IMR-90 (cell line): ENCODE data around the gene RRP8. TPM values are rescaled to one million over a fixed set of nuclear protein-coding genes. Genes with fewer than 3 reads are reported as not detected.

Source experiments
- ATAC-seq: fragments of 200-7000 bp; cut with Tn5 transposase; 2 replicates; pipeline ENCODE4 v1.9.1; 2020; ENCODE audit warnings: low read depth, mild to moderate bottlenecking, moderate library complexity
- BruUV-seq: library from RNA; stranded (reverse); fragments of 400-500 nt; replicated peaks from 2 replicates; lab custom pipeline; 2021; lab: Mats Ljungman, UMichigan
- CTCF ChIA-PET: fragments of 300-600 bp; formaldehyde crosslinking; extraction: SDS; loops from one replicate; lab custom pipeline; 2021; ENCODE audit warnings: antibody characterized with exemption; lab: Yijun Ruan, JAX
- POLR2A ChIA-PET: fragments of 300-600 bp; sonication (Branson Sonifier 250); formaldehyde crosslinking; loops from one replicate; lab custom pipeline; 2022; ENCODE audit warnings: antibody characterized with exemption; ENCODE audit not compliant: unreplicated experiment; lab: Charles Lee
- DNase-seq: peaks from one replicate; pipeline ENCODE4 v3.0.0; 2013
- H2AFZ ChIP-seq: replicated peaks from 2 replicates; pipeline ENCODE3; 2013; ENCODE audit warnings: low read length, mild to moderate bottlenecking; ENCODE audit not compliant: poor library complexity
- H2AK5ac ChIP-seq: 2 replicates; pipeline ENCODE4 v1.6.1; 2013; ENCODE audit warnings: low read depth, low read length, inconsistent platforms
- H2AK9ac ChIP-seq: replicated peaks from 2 replicates; pipeline ENCODE3; 2013; ENCODE audit warnings: mild to moderate bottlenecking, low read depth, low read length, moderate library complexity; ENCODE audit not compliant: poor library complexity
- H2BK120ac ChIP-seq: 2 replicates; pipeline ENCODE4 v1.6.1; 2013; ENCODE audit warnings: low read depth, low read length, inconsistent platforms
- H2BK15ac ChIP-seq: 3 replicates; pipeline ENCODE4 v1.6.1; 2013; ENCODE audit warnings: low read depth, low read length, inconsistent platforms
- H2BK20ac ChIP-seq: 2 replicates; pipeline ENCODE4 v1.6.1; 2013; ENCODE audit warnings: low read depth, mild to moderate bottlenecking, inconsistent platforms, low read length, moderate library complexity
- H2BK5ac ChIP-seq: 2 replicates; pipeline ENCODE4 v1.6.1; 2013; ENCODE audit warnings: mild to moderate bottlenecking, low read depth, low read length, inconsistent platforms; ENCODE audit not compliant: poor library complexity, severe bottlenecking
- H3K14ac ChIP-seq: replicated peaks from 2 replicates; pipeline ENCODE4 v1.6.1; 2013; ENCODE audit warnings: low read depth, low read length, inconsistent platforms
- H3K18ac ChIP-seq: 2 replicates; pipeline ENCODE4 v1.6.1; 2013; ENCODE audit warnings: low read depth, low read length, control low read depth
- H3K23ac ChIP-seq: 2 replicates; pipeline ENCODE4 v1.6.1; 2013; ENCODE audit warnings: low read depth, low read length, inconsistent platforms
- H3K27ac ChIP-seq: 2 replicates; pipeline ENCODE4 v1.5.1; 2013; ENCODE audit warnings: mild to moderate bottlenecking, control low read depth, low read length; ENCODE audit not compliant: insufficient read depth
- H3K27me3 ChIP-seq: 2 replicates; pipeline ENCODE4 v1.6.1; 2013; ENCODE audit warnings: low read length; ENCODE audit not compliant: control insufficient read depth, insufficient read depth
- H3K36me3 ChIP-seq: 2 replicates; pipeline ENCODE4 v1.6.1; 2013; ENCODE audit warnings: low read length, mixed read lengths; ENCODE audit not compliant: control insufficient read depth, insufficient read depth
- H3K4ac ChIP-seq: 2 replicates; pipeline ENCODE4 v1.6.1; 2013; ENCODE audit warnings: low read depth, low read length, inconsistent platforms
- H3K4me1 ChIP-seq: 2 replicates; pipeline ENCODE4 v1.6.1; 2013; ENCODE audit warnings: low read length, mixed read lengths; ENCODE audit not compliant: control insufficient read depth, insufficient read depth
- H3K4me2 ChIP-seq: 2 replicates; pipeline ENCODE4 v1.6.1; 2013; ENCODE audit warnings: low read depth, mild to moderate bottlenecking, control low read depth, low read length, moderate library complexity
- H3K4me3 ChIP-seq: 2 replicates; pipeline ENCODE4 v1.5.1; 2013; ENCODE audit warnings: low read depth, mild to moderate bottlenecking, control low read depth, low read length, moderate library complexity; ENCODE audit not compliant: insufficient read depth
- H3K56ac ChIP-seq: 2 replicates; pipeline ENCODE4 v1.6.1; 2013; ENCODE audit warnings: low read length, inconsistent platforms; ENCODE audit not compliant: insufficient read depth; ENCODE audit errors: extremely low read depth
- H3K79me1 ChIP-seq, 2 experiments: 2 replicates each; pipeline ENCODE4 v1.6.1; 2013; ENCODE audit warnings: low read length in 2 of 2, inconsistent platforms in 1 of 2, low read depth in 1 of 2
- H3K9ac ChIP-seq: 2 replicates; pipeline ENCODE4 v1.6.1; 2013; ENCODE audit warnings: low read depth, low read length, control low read depth
- H3K9me1 ChIP-seq: 2 replicates; pipeline ENCODE4 v1.6.1; 2013; ENCODE audit warnings: low read length, inconsistent platforms; ENCODE audit not compliant: insufficient read depth
- H3K9me3 ChIP-seq: 2 replicates; pipeline ENCODE4 v1.6.1; 2013; ENCODE audit warnings: low read length; ENCODE audit not compliant: control insufficient read depth, insufficient read depth
- H4K20me1 ChIP-seq: 2 replicates; pipeline ENCODE4 v1.6.1; 2013; ENCODE audit warnings: low read length, inconsistent platforms; ENCODE audit not compliant: insufficient read depth
- H4K5ac ChIP-seq: 2 replicates; pipeline ENCODE4 v1.6.1; 2013; ENCODE audit warnings: mild to moderate bottlenecking, low read depth, low read length, control low read depth
- H4K8ac ChIP-seq, 2 experiments: 2 replicates each; pipeline ENCODE4 v1.6.1; 2013; ENCODE audit warnings: low read depth in 2 of 2, low read length in 2 of 2, control low read depth in 1 of 2, inconsistent platforms in 1 of 2
- H4K91ac ChIP-seq: 2 replicates; pipeline ENCODE4 v1.6.1; 2013; ENCODE audit warnings: low read depth, low read length, inconsistent platforms; ENCODE audit not compliant: insufficient read depth
- CTCF ChIP-seq: conservative IDR thresholded peaks from 2 replicates; pipeline ENCODE4 v1.5.1; 2012; ENCODE audit warnings: mild to moderate bottlenecking, low read depth, low read length, improper control_type of control experiment
- FOS ChIP-seq: fragments of 150-350 bp; IDR thresholded peaks from 2 replicates; pipeline ENCODE4 v1.6.1; 2016; ENCODE audit warnings: low read depth, low read length
- MXI1 ChIP-seq: IDR thresholded peaks from 2 replicates; pipeline ENCODE4 v1.6.1; 2012; ENCODE audit warnings: low read depth, mild to moderate bottlenecking, low read length, moderate library complexity, borderline replicate concordance
- POLR2A ChIP-seq: IDR thresholded peaks from 2 replicates; pipeline ENCODE4 v1.6.1; 2012; ENCODE audit warnings: mild to moderate bottlenecking, low read depth, low read length
- WGBS, 2 experiments: methylation state at CpG; one replicate each; pipeline versions ENCODE4 v1.1.5 to v1.1.7; 2013; ENCODE audit warnings: missing lambda C conversion rate in 2 of 2; ENCODE audit not compliant: insufficient read length in 1 of 2; ENCODE audit errors: extremely low coverage in 2 of 2; 5-methylcytosine and 5-hydroxymethylcytosine counted together
- dilution Hi-C: fragments of 300-500 bp; cut with HindIII; formaldehyde crosslinking; loops from one replicate; pipeline ENCODE4 v1.14.3; 2018; ENCODE audit warnings: low sequenced_read_pairs; ENCODE audit not compliant: unreplicated experiment
- in situ Hi-C: fragments of 300-500 bp; cut with MboI; formaldehyde crosslinking; loops from 3 replicates; pipeline ENCODE4 v1.14.3; 2019; ENCODE audit warnings: low sequenced_read_pairs, inconsistent platforms, mixed read lengths
- intact Hi-C: fragments of 100-400 bp; cut with micrococcal nuclease; formaldehyde crosslinking; loops from 2 replicates; pipeline ENCODE4 v1.10.0; 2022
- polyA plus RNA-seq, 3 experiments: library from polyadenylated mRNA; depleted of rRNA; stranded (reverse); fragments of >200 nt; gene quantifications; 2 replicates each; pipeline ENCODE4 v1.2.3, GENCODE V29; 2012; ENCODE audit warnings: low replicate concordance in 1 of 3
- total RNA-seq: library from RNA; depleted of rRNA; stranded (reverse); fragments of >200 nt; gene quantifications from 2 replicates; pipeline ENCODE4 v1.2.3, GENCODE V29; 2012
- TF ChIP-seq, protein P1 (sequence below): fragments of 150-350 bp; IDR thresholded peaks from 2 replicates; pipeline ENCODE4 v1.6.1; 2017; ENCODE audit warnings: mild to moderate bottlenecking, antibody characterized with exemption, low read length, low read depth

The RRP8 gene
- total and polyA plus RNA-seq, 2 of the 4 experiments (the other 2 are of a cell fraction) = 10.8 to 11.5 TPM

GRCh38 chr11:6648501-6648900, 45.1 kb upstream of the RRP8 start:
- no CpG with 5 or more reads among the region's 1 CpG for whole genome bisulfite sequencing, 2 experiments
- Histone ChIP-seq H3K27ac (no peak overlapping the region), H4K20me1 (peaks cover 7% of the 10 kb centered on the region; the same call in 1 of the 2 replicates)

More at GRCh38 chr11:6648501-6648900, 45.1 kb upstream of the RRP8 start:
- Histone ChIP-seq H2BK5ac (no peak overlapping the region), H3K4me3 (no peak overlapping the region), H2BK20ac (no peak overlapping the region), H3K4me2 (no peak overlapping the region), H4K91ac (no peak overlapping the region), H3K56ac (no peak overlapping the region), H2BK15ac (no peak overlapping the region), H3K9me3 (no peaks in the 10 kb centered on the region), H4K8ac (no peak overlapping the region), H4K5ac (no peak overlapping the region), H3K27me3 (0 out of 2 replicates have a peak, but pooled peaks cover 4% of the 10 kb centered on the region), H3K18ac (no peak overlapping the region), H3K4ac (no peak overlapping the region), H3K23ac (0 out of 2 replicates have a peak overlapping the region, but pooled peaks have one; percentile 26), H3K9ac (no peak overlapping the region), H2AK9ac (no peak overlapping the region), H3K9me1 (peaks cover 29% of the 10 kb centered on the region), H3K79me1 (peaks cover 5 to 39% of the 10 kb centered on the region in 2 experiments; a peak in 3 of 4 replicates), H2AK5ac (no peak overlapping the region), H3K36me3 (peaks cover 4% of the 10 kb centered on the region; the same call in 1 of the 2 replicates), H3K14ac (no peak overlapping the region), H3K4me1 (peaks cover 16% of the 10 kb centered on the region), H2AFZ (no peak overlapping the region), H2BK120ac (no peak overlapping the region)
- dilution Hi-C loops (no loop called here), intact Hi-C loops (no loop called here), in situ Hi-C loops (no loop called here)
- DNase-seq (no peak), ATAC-seq (no peak)
- ChIA-PET CTCF (interaction anchor here (1.1 kb wide), 1 partner anchor 35 kb away, joined by 4 read pairs; the partner anchor contains the start of gene MRPL17), POLR2A (no interaction called here)
- TF ChIP-seq FOS = no peak
- no peak for TF ChIP-seq CTCF
- no peak for TF ChIP-seq POLR2A
- TF ChIP-seq, protein P1, sequence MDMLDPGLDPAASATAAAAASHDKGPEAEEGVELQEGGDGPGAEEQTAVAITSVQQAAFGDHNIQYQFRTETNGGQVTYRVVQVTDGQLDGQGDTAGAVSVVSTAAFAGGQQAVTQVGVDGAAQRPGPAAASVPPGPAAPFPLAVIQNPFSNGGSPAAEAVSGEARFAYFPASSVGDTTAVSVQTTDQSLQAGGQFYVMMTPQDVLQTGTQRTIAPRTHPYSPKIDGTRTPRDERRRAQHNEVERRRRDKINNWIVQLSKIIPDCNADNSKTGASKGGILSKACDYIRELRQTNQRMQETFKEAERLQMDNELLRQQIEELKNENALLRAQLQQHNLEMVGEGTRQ = no peak
- TF ChIP-seq MXI1 = no peak
- no TSS peak for BruUV-seq
